K562 (cell line): ENCODE data around the gene TUBB6. TPM values are rescaled to one million over a fixed set of nuclear protein-coding genes. Genes with fewer than 3 reads are reported as not detected.
A peak's percentile ranks its signal among the peaks of the same experiment; 100 is the strongest.

ENCODE experiments used
- ATAC-seq: fragments of 200-7000 bp; cut with Tn5 transposase; 3 replicates; pipeline ENCODE4 v1.9.1; 2020; ENCODE audit warnings: moderate library complexity
- BruUV-seq: library from RNA; stranded (reverse); fragments of 400-500 nt; replicated peaks from 2 replicates; lab custom pipeline; 2021; lab: Mats Ljungman, UMichigan
- CTCF ChIA-PET: fragments of 300-600 bp; formaldehyde crosslinking; extraction: SDS; loops from one replicate; lab custom pipeline; 2021; ENCODE audit warnings: low intra/inter-chr PET ratio; lab: Yijun Ruan, JAX
- POLR2A ChIA-PET: fragments of 300-600, 350-650 bp; sonication (Branson Sonifier 250); formaldehyde crosslinking; extraction: SDS; loops from one replicate; lab custom pipeline; 2021; ENCODE audit warnings: antibody characterized with exemption, inconsistent platforms; lab: Yijun Ruan, JAX
- DNase-seq, 4 experiments: peaks; one replicate each; pipeline versions ENCODE4 v3.0.0 to v3.0.0-alpha.2; 2011 to 2018; ENCODE audit warnings: low spot score in 3 of 4, mixed read lengths in 3 of 4; ENCODE audit errors: extremely low read depth in 1 of 4
- FAIRE-seq: peaks from 2 replicates; lab custom pipeline; 2011; peaks lifted over from hg19 to GRCh38; lab: Jason Lieb, UNC
- H2AFZ ChIP-seq: 2 replicates; pipeline ENCODE4 v1.6.0; 2011; ENCODE audit warnings: low read depth, low read length, control low read depth, inconsistent platforms
- H3K27ac ChIP-seq: fragments of 200-600 bp; 3 replicates; pipeline ENCODE4 v1.8.0; 2011; ENCODE audit warnings: low read depth, mild to moderate bottlenecking, control low read depth, inconsistent platforms, low read length, moderate library complexity, mixed read lengths; ENCODE audit errors: extremely low read depth
- H3K27me3 ChIP-seq, 2 experiments: fragments of 300-600 bp in 1 of 2; 2 replicates in 1 of 2; 3 replicates in 1 of 2; pipeline versions ENCODE4 v1.6.0 to v1.8.0; 2011; ENCODE audit warnings: inconsistent platforms in 2 of 2, low read length in 2 of 2, mild to moderate bottlenecking in 1 of 2, mixed read lengths in 1 of 2, moderate library complexity in 1 of 2; ENCODE audit not compliant: control insufficient read depth in 2 of 2, insufficient read depth in 2 of 2
- H3K36me3 ChIP-seq: fragments of 300-600 bp; 3 replicates; pipeline ENCODE4 v1.8.0; 2011; ENCODE audit warnings: mild to moderate bottlenecking, low read length, inconsistent platforms; ENCODE audit not compliant: control insufficient read depth, insufficient read depth
- H3K4me1 ChIP-seq, 2 experiments: fragments of 200-600 bp in 1 of 2; replicated peaks in 1 of 2; 2 replicates in 1 of 2; 3 replicates in 1 of 2; pipeline versions ENCODE4 v1.5.1 to v1.8.0; 2011; ENCODE audit warnings: inconsistent platforms in 2 of 2, low read length in 2 of 2, mild to moderate bottlenecking in 1 of 2, mixed read lengths in 1 of 2, moderate library complexity in 1 of 2; ENCODE audit not compliant: control insufficient read depth in 2 of 2, insufficient read depth in 2 of 2
- H3K4me2 ChIP-seq: 2 replicates; pipeline ENCODE4 v1.6.1; 2011; ENCODE audit warnings: low read length, control low read depth, inconsistent platforms, mixed read lengths; ENCODE audit not compliant: insufficient read depth
- H3K4me3 ChIP-seq: fragments of 200-600 bp; sonication (generic), shearing (Covaris generic); 2 replicates; pipeline ENCODE4 v1.5.1; 2016; ENCODE audit warnings: control low read depth, inconsistent platforms
- H3K79me2 ChIP-seq: fragments of 200-600 bp; 3 replicates; pipeline ENCODE4 v1.8.0; 2011; ENCODE audit warnings: low read length, inconsistent platforms; ENCODE audit not compliant: control insufficient read depth, insufficient read depth
- H3K9ac ChIP-seq, 2 experiments: 2 replicates each; pipeline versions ENCODE4 v1.6.0 to v1.6.1; 2011; ENCODE audit warnings: low read depth in 2 of 2, low read length in 2 of 2, control low read depth in 1 of 2, inconsistent platforms in 1 of 2, mild to moderate bottlenecking in 1 of 2, mixed read lengths in 1 of 2; ENCODE audit not compliant: insufficient read depth in 1 of 2
- H3K9me1 ChIP-seq: one replicate; pipeline ENCODE4 v1.6.0; 2011; ENCODE audit warnings: inconsistent platforms, mild to moderate bottlenecking, low read length, moderate library complexity; ENCODE audit not compliant: control insufficient read depth, insufficient read depth
- H3K9me3 ChIP-seq: replicated peaks from 2 replicates; pipeline ENCODE4 v1.5.1; 2011; ENCODE audit warnings: low read depth, low read length, inconsistent platforms; ENCODE audit not compliant: control insufficient read depth, insufficient read depth
- H4K20me1 ChIP-seq: replicated peaks from 2 replicates; pipeline ENCODE4 v1.6.1; 2011; ENCODE audit warnings: low read length, inconsistent platforms, mixed read lengths; ENCODE audit not compliant: control insufficient read depth, insufficient read depth
- BDP1 ChIP-seq: IDR thresholded peaks from 3 replicates; pipeline ENCODE4 v1.6.1; 2011; ENCODE audit not compliant: insufficient read length, insufficient read depth
- DACH1 ChIP-seq: fragments of 450-650 bp; IDR thresholded peaks from 2 replicates; pipeline ENCODE4 v1.6.1; 2018; ENCODE audit not compliant: partially characterized antibody
- SRSF9 ChIP-seq: fragments of 200-400 bp; formaldehyde crosslinking; IDR thresholded peaks from 2 replicates; pipeline ENCODE4 v1.6.1; 2017; ENCODE audit warnings: low read depth, low read length, borderline replicate concordance
- STAG1 ChIP-seq: sonication (generic); formaldehyde crosslinking; IDR thresholded peaks from 2 replicates; pipeline ENCODE4 v1.5.0; 2020; ENCODE audit warnings: missing genetic modification reagents, borderline replicate concordance
- ZFX ChIP-seq: sonication (generic); formaldehyde crosslinking; IDR thresholded peaks from 2 replicates; pipeline ENCODE4 v1.8.0; 2022; ENCODE audit warnings: mild to moderate bottlenecking, missing genetic modification reagents, moderate library complexity
- ZNF24 ChIP-seq: fragments of 450-650 bp; IDR thresholded peaks from 2 replicates; pipeline ENCODE4 v1.6.1; 2016
- ZNF431 ChIP-seq: sonication (generic); formaldehyde crosslinking; IDR thresholded peaks from 2 replicates; pipeline ENCODE4 v1.8.0; 2022; ENCODE audit warnings: mild to moderate bottlenecking, missing genetic modification reagents
- ZNF778 ChIP-seq: fragments of 450-650 bp; formaldehyde crosslinking; IDR thresholded peaks from 2 replicates; pipeline ENCODE4 v1.4.0; 2020; ENCODE audit warnings: mild to moderate bottlenecking, moderate library complexity
- WGBS: fragments of 100-300 bp; shearing (Covaris generic); methylation state at CpG from one replicate; pipeline ENCODE4 v1.1.6; 2016; ENCODE audit warnings: low coverage, mixed read lengths; ENCODE audit not compliant: insufficient coverage; ENCODE audit errors: missing lambda C conversion rate; 5-methylcytosine and 5-hydroxymethylcytosine counted together
- in situ Hi-C: fragments of 300-500 bp; cut with MboI; formaldehyde crosslinking; loops from 4 replicates; pipeline ENCODE4 v1.15.0; 2018; ENCODE audit warnings: inconsistent platforms, mixed read lengths
- intact Hi-C: fragments of 100-400 bp; cut with micrococcal nuclease; formaldehyde crosslinking; loops from 2 replicates; pipeline ENCODE4 v1.14.2; 2022
- polyA plus RNA-seq, 8 experiments: library from polyadenylated mRNA; depleted of rRNA in 4 of 8; stranded (reverse) in 5 of 8; unstranded in 3 of 8; fragments of >200 nt; fragmentation: Nextera tagmentation in 2 of 8; fragmentation: Illumina TruSeq in 1 of 8; extraction: Ambion mirVana in 2 of 8; extraction: Trizol in 1 of 8; gene quantifications; 2 replicates each; pipeline versions ENCODE4 v1.2.1 to v1.2.3, GENCODE V29; 2011 to 2014; ENCODE audit warnings: inconsistent platforms in 1 of 8, missing spikeins in 1 of 8
- total RNA-seq, 7 experiments: library from RNA; depleted of rRNA in 6 of 7; stranded (reverse); fragments of >200 nt in 6 of 7; fragmentation: Illumina TruSeq in 2 of 7; extraction: Trizol in 2 of 7; gene quantifications; 2 replicates each; pipeline versions ENCODE4 v1.2.1 to v1.2.3, GENCODE V29; 2011 to 2021; ENCODE audit warnings: low replicate concordance in 1 of 7

TUBB6 gene
- total and polyA plus RNA-seq, 9 of the 15 experiments (the other 6 are each of a cell fraction or from before 2014, with no cell fraction given) = 43.9 to 404 (median 81.1) TPM

DNA sequence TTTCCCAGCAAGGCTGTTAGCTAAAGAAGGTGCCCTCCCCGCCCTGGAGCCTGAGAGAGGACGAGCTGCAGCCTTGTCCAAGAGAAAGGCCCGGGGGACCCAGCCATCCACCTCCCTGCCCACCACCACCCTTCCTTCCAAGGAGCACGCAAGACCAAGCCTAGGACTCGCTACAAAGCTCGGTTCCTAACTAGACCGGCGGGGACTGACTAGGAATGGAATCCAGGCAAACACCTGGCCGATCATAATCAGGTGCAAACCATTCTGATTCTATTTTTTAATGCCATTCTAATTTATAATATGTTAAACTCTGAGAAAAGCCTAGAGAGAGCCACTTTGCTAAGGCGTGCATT lies 19.7 kb upstream of the TUBB6 start:
- ATAC-seq (peak; percentile 28), DNase-seq (no peak), FAIRE-seq (no peak)
- Histone ChIP-seq H3K9me3 (no peaks in the 10 kb centered on the region), H3K9me1 (no peaks in the 10 kb centered on the region), H3K4me2 (peak overlapping the region; percentile 81), H3K9ac (peak overlapping the region; percentile 35 to 88; a peak in 3 of 4 replicates), H4K20me1 (no peaks in the 10 kb centered on the region), H3K79me2 (no peaks in the 10 kb centered on the region), H3K36me3 (no peaks in the 10 kb centered on the region), H3K4me1 (peaks cover 16 to 21% of the 10 kb centered on the region in 2 experiments; a peak in 4 of 5 replicates), H3K4me3 (peak overlapping the region; percentile 33), H3K27ac (no peak overlapping the region), H2AFZ (peak overlapping the region; percentile 88), H3K27me3 (no peaks in the 10 kb centered on the region)
- ChIA-PET POLR2A (interaction anchor here (0.7 to 1.7 kb wide), 3 partner anchors 89 to 583 kb away, joined by 3 to 5 read pairs (median 4); partner anchors contain the start of gene AFG3L2), CTCF (no interaction called here)
- in situ Hi-C loops = no loop called here
- intact Hi-C loops = loop anchor here (2.0 kb wide), 1 partner anchor 14 kb away; no protein-coding TSS in a partner anchor
- TF ChIP-seq DACH1 (no peak), ZFX (0 out of 2 replicates have a peak, but pooled peaks have one; percentile 20), STAG1 (no peak), ZNF24 (no peak)
- 20% methylated on average over 10 of the region's 10 CpGs for WGBS
- BruUV-seq = no TSS peak

GRCh38 chr18:12290086-12290485 lies 18.0 kb upstream of the TUBB6 start:
- H3K9ac ChIP-seq = no peak overlapping the region
- DNase-seq = no peak
- H3K27ac ChIP-seq = no peak overlapping the region
- no peak overlapping the region for H3K4me2 ChIP-seq
- no peaks in the 10 kb centered on the region for H4K20me1 ChIP-seq
- in situ Hi-C loops (no loop called here), intact Hi-C loops (no loop called here)
- H3K79me2 ChIP-seq = no peaks in the 10 kb centered on the region
- POLR2A ChIA-PET = no interaction called here
- BruUV-seq = no TSS peak
- ATAC-seq = no peak
- H3K4me1 ChIP-seq = peaks cover 12 to 21% of the 10 kb centered on the region in 2 experiments; a peak in 4 of 5 replicates
- FAIRE-seq = no peak
- WGBS = 70% methylated on average over 2 of the region's 2 CpGs
- no peaks in the 10 kb centered on the region for H3K9me3 ChIP-seq
- no peaks in the 10 kb centered on the region for H3K27me3 ChIP-seq
- no peak overlapping the region for H3K4me3 ChIP-seq
- CTCF ChIA-PET = no interaction called here
- H3K36me3 ChIP-seq = no peaks in the 10 kb centered on the region
- no peaks in the 10 kb centered on the region for H3K9me1 ChIP-seq
- H2AFZ ChIP-seq = no peak overlapping the region
- TF ChIP-seq SRSF9 = no peak
- no peak for TF ChIP-seq ZNF431 (CRISPR knock-in tag)
- no peak for TF ChIP-seq BDP1
- TF ChIP-seq ZNF778 (CRISPR knock-in tag) = no peak
